ENCODE measurements around the gene BMP6. TPM values are rescaled to one million over a fixed set of nuclear protein-coding genes. Genes with fewer than 3 reads are reported as not detected.

BMP6 gene
- polyA plus RNA-seq, 1 donor (not counting 4 experiments of a cell fraction or from before 2014, with no cell fraction given): 0.05 TPM

- no peak for FAIRE-seq
Observed at GRCh38 chr6:7701212-7701834, 24.6 kb upstream of the BMP6 start.

GRCh38 chr6:7703148-7703680, 22.7 kb upstream of the BMP6 start:
- Histone ChIP-seq H3K27ac (ENCODE audit: control insufficient read depth, insufficient read depth, low read length) (no peak overlapping the region), H4K20me1 (ENCODE audit: control insufficient read depth, extremely low read depth, insufficient read depth, low read length) (no peaks in the 10 kb centered on the region), H3K36me3 (ENCODE audit: control insufficient read depth in 2 of 2, extremely low read depth in 1 of 2, insufficient read depth in 2 of 2, low read length in 2 of 2) (no peaks in the 10 kb centered on the region), H2AFZ (ENCODE audit: control insufficient read depth, low read length) (no peak overlapping the region), H3K4me1 (ENCODE audit: control insufficient read depth, extremely low read depth, insufficient read depth, low read length) (peaks cover 6% of the 10 kb centered on the region), H3K9ac (ENCODE audit: control insufficient read depth, extremely low read depth, insufficient read depth, low read length) (no peak overlapping the region), H3K9me3 (ENCODE audit: control insufficient read depth, low read depth, low read length) (no peaks in the 10 kb centered on the region), H3K4me2 (ENCODE audit: control insufficient read depth, extremely low read depth, insufficient read depth, low read depth, low read length) (no peak overlapping the region), H3K9me1 (ENCODE audit: control insufficient read depth, extremely low read depth, insufficient read depth, low read length) (no peaks in the 10 kb centered on the region), H3K4me3 (ENCODE audit: control insufficient read depth in 2 of 3, extremely low read depth in 1 of 3, insufficient read depth in 2 of 3, low read depth in 1 of 3, low read length in 3 of 3) (no peak overlapping the region), H3K79me2 (ENCODE audit: control insufficient read depth, insufficient read depth, low read length) (no peaks in the 10 kb centered on the region), H3K27me3 (ENCODE audit: control insufficient read depth, extremely low read depth, insufficient read depth, low read length) (no peaks in the 10 kb centered on the region)
- FAIRE-seq: no peak
- dilution Hi-C loops (cut with MboI; ENCODE audit: extremely low pct_ligation_motif_present, low sequenced_read_pairs): no loop called here
- DNase-seq (ENCODE audit: low read depth, low spot score): no peak
- no peak for TF ChIP-seq CTCF (optimal IDR thresholded peaks at IDR 0.05 in 1 of 3, IDR thresholded peaks at IDR 0.05 in 1 of 3, conservative IDR thresholded peaks at IDR 0.05 in 1 of 3; ENCODE audit: extremely low read depth in 1 of 3, insufficient read depth in 2 of 3, low read length in 3 of 3)
- TF ChIP-seq EZH2 (IDR thresholded peaks at IDR 0.05; ENCODE audit: low read length): no peak

More at GRCh38 chr6:7701212-7701834, 24.6 kb upstream of the BMP6 start:
- Histone ChIP-seq H3K9me3 (ENCODE audit: control insufficient read depth, low read depth, low read length) (no peaks in the 10 kb centered on the region), H2AFZ (ENCODE audit: control insufficient read depth, low read length) (no peak overlapping the region), H3K9ac (ENCODE audit: control insufficient read depth, extremely low read depth, insufficient read depth, low read length) (no peak overlapping the region), H3K9me1 (ENCODE audit: control insufficient read depth, extremely low read depth, insufficient read depth, low read length) (no peaks in the 10 kb centered on the region), H3K4me3 (ENCODE audit: control insufficient read depth in 2 of 3, extremely low read depth in 1 of 3, insufficient read depth in 2 of 3, low read depth in 1 of 3, low read length in 3 of 3) (no peak overlapping the region), H3K27me3 (ENCODE audit: control insufficient read depth, extremely low read depth, insufficient read depth, low read length) (no peaks in the 10 kb centered on the region), H4K20me1 (ENCODE audit: control insufficient read depth, extremely low read depth, insufficient read depth, low read length) (no peaks in the 10 kb centered on the region), H3K4me2 (ENCODE audit: control insufficient read depth, extremely low read depth, insufficient read depth, low read depth, low read length) (no peak overlapping the region), H3K79me2 (ENCODE audit: control insufficient read depth, insufficient read depth, low read length) (no peaks in the 10 kb centered on the region), H3K27ac (ENCODE audit: control insufficient read depth, insufficient read depth, low read length) (no peak overlapping the region), H3K36me3 (ENCODE audit: control insufficient read depth in 2 of 2, extremely low read depth in 1 of 2, insufficient read depth in 2 of 2, low read length in 2 of 2) (no peaks in the 10 kb centered on the region), H3K4me1 (ENCODE audit: control insufficient read depth, extremely low read depth, insufficient read depth, low read length) (peaks cover 13% of the 10 kb centered on the region)
- dilution Hi-C loops (cut with MboI; ENCODE audit: extremely low pct_ligation_motif_present, low sequenced_read_pairs): no loop called here
- TF ChIP-seq EZH2 (IDR thresholded peaks at IDR 0.05; ENCODE audit: low read length): no peak
- TF ChIP-seq CTCF (optimal IDR thresholded peaks at IDR 0.05 in 1 of 3, IDR thresholded peaks at IDR 0.05 in 1 of 3, conservative IDR thresholded peaks at IDR 0.05 in 1 of 3; ENCODE audit: extremely low read depth in 1 of 3, insufficient read depth in 2 of 3, low read length in 3 of 3): no peak
- no peak for DNase-seq (ENCODE audit: low read depth, low spot score)

Measured in keratinocyte (primary cell).